Bronchial epithelial cell (primary cell): Measurements from ENCODE around the gene POLDIP2. TPM values are rescaled to one million over a fixed set of nuclear protein-coding genes. Genes with fewer than 3 reads are reported as not detected.
A peak's percentile ranks its signal among the peaks of the same experiment; 100 is the strongest.

Source experiments
- DNase-seq: peaks from one replicate; pipeline ENCODE4 v3.0.0-alpha.2; 2010; ENCODE audit warnings: low read depth
- FAIRE-seq: peaks from 2 replicates; lab custom pipeline; 2011; peaks lifted over from hg19 to GRCh38; lab: Jason Lieb, UNC
- H3K27me3 ChIP-seq: 2 replicates; pipeline ENCODE4 v1.5.1; 2011; ENCODE audit warnings: low read length; ENCODE audit not compliant: control insufficient read depth, insufficient read depth
- H3K36me3 ChIP-seq: 2 replicates; pipeline ENCODE4 v1.5.1; 2011; ENCODE audit warnings: low read length; ENCODE audit not compliant: control insufficient read depth, insufficient read depth
- H3K4me3 ChIP-seq: 2 replicates; pipeline ENCODE4 v1.5.1; 2011; ENCODE audit warnings: mild to moderate bottlenecking, low read depth, low read length, control low read depth
- CTCF ChIP-seq: IDR thresholded peaks from 2 replicates; pipeline ENCODE4 v1.5.1; 2011; ENCODE audit warnings: mild to moderate bottlenecking, moderate library complexity, low read length, control low read depth, inconsistent platforms; ENCODE audit not compliant: insufficient read depth, severe bottlenecking
- total RNA-seq: library from RNA; depleted of rRNA; stranded (reverse); fragments of >200 nt; gene quantifications from 2 replicates; pipeline ENCODE4 v1.2.1, GENCODE V29; 2014

POLDIP2 gene
- total RNA-seq, 1 donor from 2014 or later = 59.8 TPM

- Histone ChIP-seq H3K36me3 (no peaks in the 10 kb centered on the region), H3K4me3 (no peak overlapping the region), H3K27me3 (no peaks in the 10 kb centered on the region)
- no peak for FAIRE-seq
- DNase-seq = no peak
- no peak for TF ChIP-seq CTCF
Observed at GRCh38 chr17:28325211-28325610, 32.1 kb downstream of the POLDIP2 start.

- no peak overlapping the region for H3K4me3 ChIP-seq
- no peaks in the 10 kb centered on the region for H3K27me3 ChIP-seq
- no peaks in the 10 kb centered on the region for H3K36me3 ChIP-seq
- TF ChIP-seq CTCF = no peak
- no peak for DNase-seq
- FAIRE-seq = no peak
Observed at GRCh38 chr17:28324781-28325180, 32.5 kb downstream of the POLDIP2 start.

GRCh38 chr17:28324267-28324745, 33.0 kb downstream of the POLDIP2 start:
- Histone ChIP-seq H3K4me3 (no peak overlapping the region), H3K36me3 (no peaks in the 10 kb centered on the region), H3K27me3 (no peaks in the 10 kb centered on the region)
- DNase-seq = no peak
- no peak for FAIRE-seq
- TF ChIP-seq CTCF = no peak

- no peaks in the 10 kb centered on the region for H3K27me3 ChIP-seq
- H3K36me3 ChIP-seq = no peaks in the 10 kb centered on the region
- no peak for TF ChIP-seq CTCF
- no peak overlapping the region for H3K4me3 ChIP-seq
- FAIRE-seq (no peak), DNase-seq (no peak)
Observed at GRCh38 chr17:28320215-28321061, 36.9 kb downstream of the POLDIP2 start.

- Histone ChIP-seq H3K27me3 (no peaks in the 10 kb centered on the region), H3K36me3 (no peaks in the 10 kb centered on the region), H3K4me3 (peak overlapping the region; percentile 80)
- DNase-seq = no peak
- no peak for FAIRE-seq
- TF ChIP-seq CTCF = no peak
Observed at GRCh38 chr17:28319598-28319935, 37.8 kb downstream of the POLDIP2 start.
